HT1080 (cell line): ENCODE data around the gene PCDHGA7. TPM values are rescaled to one million over a fixed set of nuclear protein-coding genes. Genes with fewer than 3 reads are reported as not detected.
A peak's percentile ranks its signal among the peaks of the same experiment; 100 is the strongest.
"Not testable (repeated sequence)": the region's sequence is repeated elsewhere in the genome, so short reads cannot be mapped to it uniquely, and the experiment has no call there.

Source experiments
- DNase-seq: peaks from one replicate; pipeline ENCODE4 v3.0.0-alpha.2; 2015; ENCODE audit warnings: low read depth
- total RNA-seq: library from RNA; depleted of rRNA; stranded (reverse); fragments of >200 nt; shearing (Covaris generic); gene quantifications from 2 replicates; pipeline ENCODE4 v1.2.3, GENCODE V29; 2014

PCDHGA7 gene
- total RNA-seq, 1 experiment from 2014 or later, result 0.11 TPM

DNA sequence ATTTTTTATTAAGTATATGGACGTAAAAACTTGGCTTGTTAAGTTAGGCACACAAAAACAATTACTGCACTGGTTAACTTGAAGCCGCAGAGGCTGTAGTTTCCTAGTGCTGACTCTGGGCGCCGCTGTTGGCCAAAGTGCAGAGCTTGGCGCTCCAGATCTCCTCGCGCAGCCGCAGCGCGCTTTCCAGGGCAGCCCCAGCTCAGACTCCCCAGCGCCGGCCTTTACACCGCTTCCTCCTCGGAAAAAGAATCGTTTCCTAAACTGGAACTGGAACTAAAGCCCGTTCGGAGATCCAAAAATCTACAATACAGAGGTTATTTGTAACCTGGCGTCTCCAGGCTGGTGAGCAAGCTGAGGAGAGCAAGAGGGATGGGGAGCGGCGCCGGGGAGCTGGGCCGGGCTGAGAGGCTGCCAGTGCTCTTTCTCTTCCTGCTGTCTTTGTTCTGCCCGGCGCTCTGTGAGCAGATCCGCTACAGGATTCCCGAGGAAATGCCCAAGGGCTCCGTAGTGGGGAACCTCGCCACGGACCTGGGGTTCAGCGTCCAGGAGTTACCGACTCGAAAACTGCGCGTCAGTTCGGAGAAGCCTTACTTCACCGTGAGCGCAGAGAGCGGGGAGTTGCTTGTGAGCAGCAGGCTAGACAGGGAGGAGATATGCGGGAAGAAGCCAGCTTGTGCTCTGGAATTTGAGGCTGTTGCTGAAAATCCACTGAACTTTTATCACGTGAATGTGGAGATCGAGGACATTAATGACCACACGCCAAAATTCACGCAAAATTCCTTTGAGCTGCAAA lies 15.4 kb downstream of the PCDHGA7 start, which contains the start of gene PCDHGB5:
Gene PCDHGB5, plus strand, starts transcription at position 192 of the 796 bp plus-strand sequence. Its CDS starts 181 bp downstream, at position 373.
- not testable (repeated sequence) for DNase-seq

DNA sequence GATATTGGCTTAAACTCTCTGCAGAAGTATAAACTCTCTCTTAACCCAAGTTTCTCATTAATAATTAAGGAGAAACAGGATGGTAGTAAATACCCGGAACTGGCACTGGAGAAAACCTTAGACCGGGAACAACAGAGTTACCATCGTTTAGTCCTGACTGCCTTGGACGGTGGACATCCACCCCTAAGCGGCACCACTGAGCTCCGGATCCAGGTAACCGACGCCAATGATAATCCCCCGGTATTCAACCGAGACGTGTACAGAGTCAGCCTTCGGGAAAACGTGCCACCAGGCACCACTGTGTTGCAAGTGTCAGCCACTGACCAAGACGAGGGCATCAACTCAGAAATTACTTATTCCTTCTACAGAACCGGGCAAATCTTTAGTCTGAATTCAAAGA lies 16.1 kb downstream of the PCDHGA7 start:
- DNase-seq, result no peak

GRCh38 chr5:141399555-141400258 lies 17.2 kb downstream of the PCDHGA7 start:
- no peak for DNase-seq

DNA sequence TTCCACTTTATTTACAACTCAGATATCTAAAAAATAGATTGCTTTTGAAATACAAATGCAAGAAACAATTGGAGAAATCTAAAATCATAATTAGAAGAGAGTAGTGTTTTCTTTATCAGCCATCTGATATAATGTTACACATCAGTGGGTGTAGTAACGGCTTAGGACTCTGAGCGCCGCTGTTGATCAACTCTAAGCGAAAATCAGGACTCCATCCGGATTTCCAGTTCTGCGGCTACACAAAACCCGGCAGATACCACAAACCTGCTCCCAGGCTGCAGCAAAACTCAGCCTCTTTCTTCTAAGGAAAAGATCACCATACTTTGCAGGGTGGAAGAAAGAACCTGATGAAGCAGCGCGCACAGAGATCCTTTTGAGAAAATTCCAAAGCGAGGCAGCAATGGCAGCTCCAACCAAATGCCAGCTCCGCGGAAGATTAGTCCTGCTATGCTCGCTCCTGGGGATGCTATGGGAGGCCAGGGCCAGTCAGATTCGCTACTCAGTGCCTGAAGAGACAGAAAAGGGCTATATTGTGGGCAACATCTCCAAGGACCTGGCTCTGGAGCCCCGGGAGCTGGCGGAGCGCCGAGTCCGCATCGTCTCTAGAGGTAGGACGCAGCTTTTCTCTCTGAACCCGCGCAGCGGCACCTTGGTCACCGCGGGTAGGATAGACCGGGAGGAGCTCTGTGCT lies 20.2 kb downstream of the PCDHGA7 start, which contains the start of gene PCDHGA9:
Gene PCDHGA9, plus strand, starts transcription at position 226 of the 691 bp plus-strand sequence. Its CDS starts 175 bp downstream, at position 401.
- DNase-seq, result peak; percentile 25

DNA sequence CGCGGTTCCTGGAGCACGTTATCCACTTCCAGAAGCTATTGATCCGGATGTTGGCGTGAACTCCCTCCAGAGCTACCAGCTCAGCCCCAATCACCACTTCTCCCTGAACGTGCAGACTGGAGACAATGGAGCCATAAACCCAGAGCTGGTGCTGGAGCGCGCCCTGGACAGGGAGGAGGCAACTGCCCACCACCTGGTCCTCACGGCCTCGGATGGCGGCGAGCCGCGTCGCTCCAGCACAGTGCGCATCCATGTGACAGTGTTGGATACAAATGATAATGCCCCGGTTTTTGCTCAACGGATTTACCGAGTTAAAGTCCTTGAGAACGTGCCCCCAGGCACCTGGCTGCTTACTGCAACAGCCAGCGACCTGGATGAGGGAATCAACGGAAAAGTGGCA lies 20.8 kb downstream of the PCDHGA7 start:
- DNase-seq, result no peak

DNA sequence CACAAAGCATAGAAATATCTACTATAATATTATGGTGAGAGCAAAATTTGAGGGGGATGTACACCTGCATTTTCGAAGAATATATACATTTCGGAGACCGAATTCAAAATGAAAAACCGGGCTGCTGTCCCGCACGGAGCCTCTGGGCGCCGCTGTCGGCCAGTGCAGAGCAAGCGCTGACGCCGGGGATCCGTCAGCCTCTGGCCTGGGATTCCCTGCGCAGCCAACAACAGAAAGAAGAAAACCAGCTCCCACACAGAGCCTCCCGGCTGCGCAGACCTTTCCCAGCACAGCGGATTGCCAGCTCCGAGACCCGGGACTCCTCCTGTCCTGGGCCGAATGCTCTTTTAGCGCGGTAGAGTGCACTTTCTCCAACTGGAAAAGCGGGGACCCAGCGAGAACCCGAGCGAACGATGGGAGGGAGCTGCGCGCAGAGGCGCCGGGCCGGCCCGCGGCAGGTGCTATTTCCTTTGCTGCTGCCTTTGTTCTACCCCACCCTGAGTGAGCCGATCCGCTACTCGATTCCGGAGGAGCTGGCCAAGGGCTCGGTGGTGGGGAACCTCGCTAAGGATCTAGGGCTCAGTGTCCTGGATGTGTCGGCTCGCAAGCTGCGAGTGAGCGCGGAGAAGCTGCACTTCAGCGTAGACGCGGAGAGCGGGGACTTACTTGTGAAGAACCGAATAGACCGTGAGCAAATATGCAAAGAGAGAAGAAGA lies 25.4 kb downstream of the PCDHGA7 start, which contains the start of gene PCDHGB6:
Gene PCDHGB6, plus strand, starts transcription at position 232 of the 716 bp plus-strand sequence. Its CDS starts 182 bp downstream, at position 414.
- DNase-seq, result not testable (repeated sequence)

- no peak for DNase-seq
Observed at GRCh38 chr5:141409598-141410306, 27.2 kb downstream of the PCDHGA7 start.

GRCh38 chr5:141411575-141411974 lies 29.0 kb downstream of the PCDHGA7 start:
- no peak for DNase-seq

DNA sequence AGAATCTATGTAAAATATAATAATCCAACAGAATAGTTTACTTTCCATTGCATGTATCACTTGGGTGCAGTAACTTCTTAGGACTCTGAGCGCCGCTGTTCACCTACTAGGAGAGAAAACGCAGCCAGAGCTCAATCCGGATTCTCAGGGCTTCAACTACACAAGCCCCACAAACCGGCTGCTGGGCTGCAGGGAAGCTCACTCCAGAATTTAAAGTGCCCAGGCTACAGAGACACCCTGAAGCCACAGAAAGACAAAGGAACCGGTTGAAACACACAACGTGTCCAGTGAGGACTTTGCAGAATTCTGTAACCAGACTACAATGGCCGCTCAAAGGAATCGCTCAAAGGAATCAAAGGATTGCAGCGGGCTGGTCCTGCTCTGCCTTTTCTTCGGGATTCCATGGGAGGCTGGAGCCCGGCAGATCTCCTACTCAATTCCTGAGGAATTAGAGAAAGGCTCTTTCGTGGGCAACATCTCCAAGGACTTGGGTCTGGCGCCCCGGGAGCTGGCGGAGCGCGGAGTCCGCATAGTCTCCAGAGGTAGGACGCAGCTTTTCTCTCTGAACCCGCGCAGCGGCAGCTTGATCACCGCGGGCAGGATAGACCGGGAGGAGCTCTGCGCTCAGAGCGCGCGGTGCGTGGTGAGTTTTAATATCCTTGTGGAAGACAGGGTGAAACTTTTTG lies 30.5 kb downstream of the PCDHGA7 start, which contains the start of gene PCDHGA10:
Gene PCDHGA10, plus strand, starts transcription at position 134 of the 686 bp plus-strand sequence. Its CDS starts 189 bp downstream, at position 323.
- peak; percentile 51 for DNase-seq

GRCh38 chr5:141413540-141414069 lies 31.1 kb downstream of the PCDHGA7 start:
- no peak for DNase-seq

DNA sequence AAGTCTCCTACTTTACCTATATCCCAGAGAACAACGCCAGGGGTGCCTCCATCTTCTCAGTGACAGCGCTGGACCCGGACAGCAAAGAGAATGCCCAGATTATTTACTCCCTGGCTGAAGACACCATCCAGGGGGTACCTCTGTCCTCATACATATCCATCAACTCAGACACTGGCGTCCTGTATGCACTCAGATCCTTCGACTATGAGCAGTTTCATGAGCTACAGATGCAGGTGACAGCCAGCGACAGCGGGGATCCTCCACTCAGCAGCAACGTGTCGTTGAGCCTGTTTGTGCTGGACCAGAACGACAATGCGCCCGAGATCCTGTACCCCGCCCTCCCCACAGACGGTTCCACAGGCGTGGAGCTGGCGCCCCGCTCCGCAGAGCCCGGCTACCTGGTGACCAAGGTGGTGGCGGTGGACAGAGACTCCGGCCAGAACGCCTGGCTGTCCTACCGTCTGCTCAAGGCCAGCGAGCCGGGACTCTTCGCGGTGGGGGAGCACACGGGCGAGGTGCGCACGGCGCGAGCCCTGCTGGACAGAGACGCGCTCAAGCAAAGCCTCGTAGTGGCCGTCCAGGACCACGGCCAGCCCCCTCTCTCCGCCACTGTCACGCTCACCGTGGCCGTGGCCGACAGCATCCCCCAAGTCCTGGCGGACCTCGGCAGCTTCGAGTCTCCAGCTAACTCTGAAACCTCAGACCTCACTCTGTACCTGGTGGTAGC lies 32.2 kb downstream of the PCDHGA7 start:
- not testable (repeated sequence) for DNase-seq

- DNase-seq, result not testable (repeated sequence)
Observed at GRCh38 chr5:141415275-141415618, 32.7 kb downstream of the PCDHGA7 start.

- DNase-seq, result peak; percentile 73
Observed at GRCh38 chr5:141417494-141418172, 35.1 kb downstream of the PCDHGA7 start, which contains the start of gene PCDHGB7. TSS of gene PCDHGB7 (plus strand) at chr5:141417677. CDS start at chr5:141417860, 183 bp downstream.

DNA sequence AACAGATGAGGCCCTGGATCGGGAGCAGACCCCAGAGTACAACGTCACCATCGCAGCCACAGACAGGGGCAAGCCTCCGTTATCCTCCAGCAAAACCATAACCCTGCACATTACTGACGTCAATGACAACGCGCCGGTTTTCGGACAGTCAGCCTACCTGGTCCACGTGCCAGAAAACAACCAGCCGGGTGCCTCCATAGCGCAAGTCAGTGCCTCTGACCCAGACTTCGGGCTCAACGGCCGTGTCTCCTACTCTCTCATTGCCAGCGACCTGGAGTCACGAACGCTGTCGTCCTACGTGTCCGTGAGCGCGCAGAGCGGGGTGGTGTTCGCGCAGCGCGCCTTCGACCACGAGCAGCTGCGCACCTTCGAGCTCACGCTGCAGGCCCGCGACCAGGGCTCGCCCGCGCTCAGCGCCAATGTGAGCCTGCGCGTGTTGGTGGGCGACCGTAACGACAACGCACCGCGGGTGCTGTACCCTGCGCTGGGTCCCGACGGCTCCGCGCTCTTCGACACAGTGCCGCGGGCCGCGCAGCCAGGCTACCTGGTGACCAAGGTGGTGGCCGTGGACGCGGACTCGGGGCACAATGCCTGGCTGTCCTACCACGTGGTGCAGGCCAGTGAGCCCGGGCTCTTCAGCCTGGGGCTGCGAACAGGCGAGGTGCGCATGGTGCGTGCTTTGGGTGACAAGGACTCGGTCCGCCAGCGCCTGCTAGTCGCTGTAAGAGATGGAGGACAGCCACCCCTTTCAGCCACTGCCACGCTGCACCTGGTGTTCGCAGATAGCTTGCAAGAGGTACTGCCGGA lies 36.7 kb downstream of the PCDHGA7 start:
- DNase-seq, result no peak

DNA sequence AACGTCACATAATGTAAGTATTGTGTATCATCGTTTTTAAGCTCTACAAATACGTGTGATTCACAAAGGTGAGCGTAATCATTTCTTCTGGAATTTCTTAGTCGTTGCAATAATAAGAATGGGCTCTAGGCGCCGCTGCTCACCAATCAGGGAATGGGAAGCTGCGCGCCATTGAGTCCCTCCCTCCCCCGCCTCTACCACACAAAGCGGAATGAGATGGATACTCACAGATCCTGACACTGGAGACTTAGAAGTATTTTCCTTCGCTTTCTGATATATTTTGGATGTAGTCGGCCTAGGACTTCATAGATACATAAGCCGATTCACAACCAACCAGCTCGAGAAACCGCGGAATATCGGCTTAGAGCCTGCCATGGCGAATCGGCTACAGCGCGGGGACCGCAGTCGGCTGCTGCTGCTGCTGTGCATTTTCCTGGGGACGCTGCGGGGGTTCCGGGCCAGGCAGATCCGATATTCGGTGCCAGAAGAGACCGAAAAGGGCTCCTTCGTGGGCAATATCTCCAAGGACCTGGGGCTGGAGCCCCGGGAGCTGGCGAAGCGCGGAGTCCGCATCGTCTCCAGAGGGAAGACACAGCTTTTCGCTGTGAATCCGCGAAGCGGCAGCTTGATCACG lies 38.4 kb downstream of the PCDHGA7 start, which contains the start of gene PCDHGA11:
Gene PCDHGA11, plus strand, starts transcription at position 197 of the 634 bp plus-strand sequence. Its CDS starts 177 bp downstream, at position 374.
- no peak for DNase-seq

DNA sequence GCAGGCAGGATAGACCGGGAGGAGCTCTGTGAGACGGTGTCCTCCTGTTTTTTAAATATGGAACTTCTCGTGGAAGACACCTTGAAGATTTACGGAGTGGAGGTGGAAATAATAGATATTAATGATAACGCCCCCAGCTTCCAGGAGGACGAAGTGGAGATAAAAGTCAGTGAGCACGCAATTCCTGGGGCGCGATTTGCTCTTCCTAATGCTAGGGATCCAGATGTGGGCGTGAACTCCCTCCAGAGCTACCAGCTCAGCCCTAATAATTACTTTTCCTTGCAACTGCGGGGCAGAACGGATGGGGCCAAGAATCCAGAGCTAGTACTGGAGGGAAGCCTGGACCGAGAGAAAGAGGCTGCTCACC lies 38.9 kb downstream of the PCDHGA7 start:
- DNase-seq, result no peak
